ENCODE data around the gene OR4K5. TPM values are rescaled to one million over a fixed set of nuclear protein-coding genes. Genes with fewer than 3 reads are reported as not detected.

OR4K5 gene
- total RNA-seq, 1 experiment from 2014 or later: not detected

DNA sequence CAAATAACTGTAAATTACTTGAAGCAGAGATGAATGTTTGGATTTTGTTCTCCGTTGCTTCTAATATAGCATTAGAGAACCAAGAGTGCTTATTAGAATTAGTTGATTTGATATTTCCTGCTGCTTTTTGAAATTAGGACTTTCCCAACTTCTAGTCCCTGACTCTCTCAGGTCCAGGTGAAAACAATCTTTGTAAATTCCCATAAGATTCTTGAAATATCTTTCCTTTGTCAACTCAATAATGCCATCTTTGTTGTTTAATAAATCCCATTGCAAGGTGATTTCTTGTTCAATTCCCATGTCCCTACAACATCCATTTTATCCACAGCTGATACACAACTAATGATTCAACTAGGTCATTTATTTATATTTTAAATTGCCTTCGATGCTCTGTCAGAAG, 45.6 kb upstream of the OR4K5 start, which contains the start of gene OR4K2:
Gene OR4K2, plus strand, starts transcription at position 301 of the 400 bp plus-strand sequence. CDS start 1,126 bp downstream, outside the sequence.
- H3K27me3 ChIP-seq (ENCODE audit: insufficient read depth, low read length): no peaks in the 10 kb centered on the region
- whole genome bisulfite sequencing (ENCODE audit: extremely low coverage, insufficient read length, low lambda C conversion rate): no CpG with 5 or more reads among the region's 2 CpGs

More for the DNA sequence above, 45.6 kb upstream of the OR4K5 start, which contains the start of gene OR4K2:
- Mint-ChIP-seq H3K36me3 (ENCODE audit: insufficient read depth in 1 of 3, low read depth in 3 of 3) (peaks cover 6 to 34% (median 18%) of the 10 kb centered on the region in 3 experiments; a peak in 6 of 7 replicates), H3K4me1 (no peaks in the 10 kb centered on the region), H3K27me3 (ENCODE audit: low read depth) (no peaks in the 10 kb centered on the region; the same call in 1 of the 2 replicates), H3K4me3 (no peak within 1 kb of the TSS), H3K27ac (no peak within 1 kb of the TSS), H3K9me3 (peaks cover 15 to 21% of the 10 kb centered on the region in 2 experiments)
- no peak within 1 kb of the TSS for H2BK20ac ChIP-seq (ENCODE audit: low read depth, low read length, poor library complexity, severe bottlenecking)
- no peak within 1 kb of the TSS for H3K14ac ChIP-seq (ENCODE audit: insufficient read depth, low read length)
- H3T11ph ChIP-seq (ENCODE audit: low read length): no peak within 1 kb of the TSS
- no peak within 1 kb of the TSS for H3K56ac ChIP-seq (ENCODE audit: insufficient read length, low read depth, low read length)
- no peaks in the 10 kb centered on the region for H3K23me2 ChIP-seq (ENCODE audit: insufficient read length, low read depth, low read length, poor library complexity, severe bottlenecking)
- peaks cover 86% of the 10 kb centered on the region for H3K9me3 ChIP-seq (ENCODE audit: control insufficient read depth, low read depth, low read length)
- no peak within 1 kb of the TSS for H2BK5ac ChIP-seq (ENCODE audit: insufficient read length, low read length)
- no peak within 1 kb of the TSS for H3K4ac ChIP-seq (ENCODE audit: low read depth, low read length)
- no peaks in the 10 kb centered on the region for H3K79me1 ChIP-seq (ENCODE audit: insufficient read depth, low read depth, low read length, poor library complexity, severe bottlenecking)
- no peaks in the 10 kb centered on the region for H3K79me2 ChIP-seq (ENCODE audit: insufficient read depth, low read length)
- H3K4me2 ChIP-seq (ENCODE audit: insufficient read depth, insufficient read length, low read length): no peak within 1 kb of the TSS
- H3K4me1 ChIP-seq (ENCODE audit: insufficient read depth, low read length): no peaks in the 10 kb centered on the region
- no peak within 1 kb of the TSS for H2BK15ac ChIP-seq (ENCODE audit: low read depth, low read length)
- H2AK5ac ChIP-seq (ENCODE audit: insufficient read length, low read length): no peak within 1 kb of the TSS
- no peak within 1 kb of the TSS for H3K27ac ChIP-seq (ENCODE audit: insufficient read length, low read depth, low read length)
- H2BK12ac ChIP-seq (ENCODE audit: insufficient read length, low read depth, low read length): no peak within 1 kb of the TSS
- TF ChIP-seq, protein P1, sequence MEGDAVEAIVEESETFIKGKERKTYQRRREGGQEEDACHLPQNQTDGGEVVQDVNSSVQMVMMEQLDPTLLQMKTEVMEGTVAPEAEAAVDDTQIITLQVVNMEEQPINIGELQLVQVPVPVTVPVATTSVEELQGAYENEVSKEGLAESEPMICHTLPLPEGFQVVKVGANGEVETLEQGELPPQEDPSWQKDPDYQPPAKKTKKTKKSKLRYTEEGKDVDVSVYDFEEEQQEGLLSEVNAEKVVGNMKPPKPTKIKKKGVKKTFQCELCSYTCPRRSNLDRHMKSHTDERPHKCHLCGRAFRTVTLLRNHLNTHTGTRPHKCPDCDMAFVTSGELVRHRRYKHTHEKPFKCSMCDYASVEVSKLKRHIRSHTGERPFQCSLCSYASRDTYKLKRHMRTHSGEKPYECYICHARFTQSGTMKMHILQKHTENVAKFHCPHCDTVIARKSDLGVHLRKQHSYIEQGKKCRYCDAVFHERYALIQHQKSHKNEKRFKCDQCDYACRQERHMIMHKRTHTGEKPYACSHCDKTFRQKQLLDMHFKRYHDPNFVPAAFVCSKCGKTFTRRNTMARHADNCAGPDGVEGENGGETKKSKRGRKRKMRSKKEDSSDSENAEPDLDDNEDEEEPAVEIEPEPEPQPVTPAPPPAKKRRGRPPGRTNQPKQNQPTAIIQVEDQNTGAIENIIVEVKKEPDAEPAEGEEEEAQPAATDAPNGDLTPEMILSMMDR (conservative IDR thresholded peaks at IDR 0.05): no peak
- H3K23ac ChIP-seq (ENCODE audit: insufficient read length, low read depth, low read length): no peak within 1 kb of the TSS
- H2BK120ac ChIP-seq (ENCODE audit: low read depth, low read length, poor library complexity, severe bottlenecking): no peak within 1 kb of the TSS
- H4K8ac ChIP-seq (replicated peaks; ENCODE audit: insufficient read length, low read depth, low read length): no peak within 1 kb of the TSS
- H3K18ac ChIP-seq (ENCODE audit: insufficient read length, low read depth, low read length): no peak within 1 kb of the TSS
- no peak within 1 kb of the TSS for H4K5ac ChIP-seq (ENCODE audit: insufficient read length, low read depth, low read length)
- H3K9ac ChIP-seq (ENCODE audit: extremely low read depth, insufficient read length, low read length): no peak within 1 kb of the TSS
- H2AFZ ChIP-seq (ENCODE audit: low read length): no peak within 1 kb of the TSS
- no peaks in the 10 kb centered on the region for H4K20me1 ChIP-seq (ENCODE audit: control insufficient read depth, insufficient read depth, insufficient read length)
- H4K91ac ChIP-seq (ENCODE audit: insufficient read length, low read depth, low read length): no peak within 1 kb of the TSS
- no peak for DNase-seq

Measured in H9 (cell line).